Nephron progenitor cell (in vitro differentiated cells): ENCODE results near the gene PRKG1.

ENCODE experiments used
- DNase-seq: peaks from one replicate; pipeline ENCODE4 v3.0.0; 2021
- H3K27ac Mint-ChIP-seq: 2 replicates; pipeline ENCODE4 v1.8.0; 2021; ENCODE audit warnings: mild to moderate bottlenecking, moderate library complexity, mixed read lengths
- H3K27me3 Mint-ChIP-seq: 2 replicates; pipeline ENCODE4 v1.8.0; 2021; ENCODE audit warnings: mild to moderate bottlenecking, low read depth, mixed read lengths; ENCODE audit not compliant: poor library complexity
- H3K36me3 Mint-ChIP-seq: 2 replicates; pipeline ENCODE4 v1.8.0; 2021; ENCODE audit warnings: low read depth, mixed read lengths
- H3K4me1 Mint-ChIP-seq: 2 replicates; pipeline ENCODE4 v1.8.0; 2021; ENCODE audit warnings: mixed read lengths
- H3K4me3 Mint-ChIP-seq: 2 replicates; pipeline ENCODE4 v1.8.0; 2021; ENCODE audit warnings: mild to moderate bottlenecking, moderate library complexity, mixed read lengths
- H3K9me3 Mint-ChIP-seq: 2 replicates; pipeline ENCODE4 v1.8.0; 2021; ENCODE audit warnings: mild to moderate bottlenecking, moderate library complexity, mixed read lengths
- TF ChIP-seq, protein P1 (sequence below): fragments of 200-600 bp; sonication (generic); IDR thresholded peaks from 2 replicates; pipeline ENCODE4 v1.5.0; 2021; ENCODE audit warnings: antibody characterized with exemption

Gene PRKG1

DNA sequence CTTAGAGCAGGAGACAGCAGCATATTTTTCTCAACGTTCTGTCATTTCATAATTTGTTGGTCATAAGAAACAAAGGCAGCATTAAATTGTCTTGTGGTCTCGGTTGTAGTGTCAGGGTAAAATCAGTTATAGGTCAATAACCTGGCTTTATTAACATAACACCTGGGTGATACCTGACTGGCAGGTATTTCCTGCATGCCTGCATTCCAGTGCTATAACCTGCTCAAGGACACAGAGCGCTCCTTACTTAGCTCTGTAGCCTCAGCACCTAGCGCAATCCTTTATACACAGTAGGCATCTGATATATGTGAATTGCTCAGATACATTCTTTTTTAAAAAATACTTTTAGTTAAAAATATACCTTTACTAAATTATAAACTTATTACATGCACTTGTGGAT, 38.9 kb upstream of the PRKG1 start:
- no peak overlapping the region for H3K27ac Mint-ChIP-seq
- DNase-seq: no peak
- TF ChIP-seq, protein P1, sequence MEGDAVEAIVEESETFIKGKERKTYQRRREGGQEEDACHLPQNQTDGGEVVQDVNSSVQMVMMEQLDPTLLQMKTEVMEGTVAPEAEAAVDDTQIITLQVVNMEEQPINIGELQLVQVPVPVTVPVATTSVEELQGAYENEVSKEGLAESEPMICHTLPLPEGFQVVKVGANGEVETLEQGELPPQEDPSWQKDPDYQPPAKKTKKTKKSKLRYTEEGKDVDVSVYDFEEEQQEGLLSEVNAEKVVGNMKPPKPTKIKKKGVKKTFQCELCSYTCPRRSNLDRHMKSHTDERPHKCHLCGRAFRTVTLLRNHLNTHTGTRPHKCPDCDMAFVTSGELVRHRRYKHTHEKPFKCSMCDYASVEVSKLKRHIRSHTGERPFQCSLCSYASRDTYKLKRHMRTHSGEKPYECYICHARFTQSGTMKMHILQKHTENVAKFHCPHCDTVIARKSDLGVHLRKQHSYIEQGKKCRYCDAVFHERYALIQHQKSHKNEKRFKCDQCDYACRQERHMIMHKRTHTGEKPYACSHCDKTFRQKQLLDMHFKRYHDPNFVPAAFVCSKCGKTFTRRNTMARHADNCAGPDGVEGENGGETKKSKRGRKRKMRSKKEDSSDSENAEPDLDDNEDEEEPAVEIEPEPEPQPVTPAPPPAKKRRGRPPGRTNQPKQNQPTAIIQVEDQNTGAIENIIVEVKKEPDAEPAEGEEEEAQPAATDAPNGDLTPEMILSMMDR: no peak
- H3K27me3 Mint-ChIP-seq: no peaks in the 10 kb centered on the region
- H3K36me3 Mint-ChIP-seq: no peaks in the 10 kb centered on the region
- no peaks in the 10 kb centered on the region for H3K9me3 Mint-ChIP-seq
- peaks cover 7% of the 10 kb centered on the region for H3K4me1 Mint-ChIP-seq
- H3K4me3 Mint-ChIP-seq: no peak overlapping the region

DNA sequence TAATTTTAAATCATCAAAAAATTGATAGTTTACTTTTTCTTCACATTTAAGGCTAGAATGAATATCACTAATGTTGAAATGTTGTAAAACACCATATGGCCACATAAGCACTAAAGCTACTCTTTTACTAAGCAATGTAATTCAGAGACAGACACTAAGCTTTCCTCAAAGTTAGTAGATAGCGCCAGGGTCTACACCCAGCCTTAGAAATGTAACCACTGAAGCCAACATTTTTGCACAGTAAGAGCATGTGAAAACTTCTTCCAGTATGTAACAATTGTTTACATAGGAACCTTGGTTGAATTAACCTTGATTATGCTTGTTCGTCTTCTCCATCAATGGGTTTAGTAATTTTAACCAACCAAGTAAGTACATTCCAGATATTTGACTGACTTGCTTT, 28.4 kb upstream of the PRKG1 start:
- DNase-seq: no peak
- H3K27ac Mint-ChIP-seq: no peak overlapping the region

DNA sequence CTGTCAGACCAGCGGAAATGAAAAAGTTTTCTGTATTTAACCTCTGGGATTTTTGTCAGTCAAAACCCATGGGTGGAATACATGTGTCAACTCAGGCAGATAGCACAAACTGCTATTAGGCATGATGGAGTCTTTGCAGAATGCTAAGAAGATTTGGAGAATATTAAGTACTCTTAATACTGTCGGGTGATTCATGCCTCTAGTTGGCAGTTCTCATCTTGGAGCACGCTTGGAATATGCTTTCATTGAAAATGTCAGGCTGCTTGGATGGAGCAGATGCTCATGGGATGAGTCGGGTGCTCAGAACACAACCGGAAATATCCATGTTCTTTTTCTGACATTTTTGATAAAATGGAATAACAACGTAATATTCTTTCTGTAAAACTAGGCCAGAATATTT, 27.6 kb upstream of the PRKG1 start:
- Mint-ChIP-seq H3K27me3 (no peaks in the 10 kb centered on the region), H3K27ac (no peak overlapping the region), H3K36me3 (no peaks in the 10 kb centered on the region), H3K4me1 (no peaks in the 10 kb centered on the region), H3K9me3 (no peaks in the 10 kb centered on the region), H3K4me3 (no peak overlapping the region)
- DNase-seq: no peak
- TF ChIP-seq, protein P1: no peak

More for the DNA sequence above, 28.4 kb upstream of the PRKG1 start:
- Mint-ChIP-seq H3K4me3 (no peak overlapping the region), H3K27me3 (no peaks in the 10 kb centered on the region), H3K36me3 (no peaks in the 10 kb centered on the region), H3K4me1 (no peaks in the 10 kb centered on the region), H3K9me3 (no peaks in the 10 kb centered on the region)
- TF ChIP-seq, protein P1: no peak

DNA sequence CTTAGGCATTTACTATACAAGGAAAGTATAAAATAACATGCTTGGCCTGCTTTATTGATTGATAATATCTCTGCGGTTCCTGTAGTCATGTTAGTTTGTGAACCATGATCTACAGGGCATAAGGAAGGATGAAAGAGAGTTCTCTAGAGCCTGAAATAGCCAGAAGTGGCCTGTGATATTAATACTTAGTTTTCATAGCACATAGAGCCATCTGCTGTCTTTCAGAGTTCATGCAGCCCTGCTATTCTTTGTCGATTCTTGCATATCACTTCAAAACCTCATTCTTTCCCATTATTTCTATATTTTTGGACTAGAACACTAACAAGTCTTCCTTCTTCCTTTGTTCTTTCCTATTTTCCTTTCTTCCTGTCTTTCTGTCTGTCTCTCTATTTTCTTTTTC, 26.4 kb upstream of the PRKG1 start:
- H3K9me3 Mint-ChIP-seq: no peaks in the 10 kb centered on the region
- H3K4me3 Mint-ChIP-seq: no peak overlapping the region
- H3K27me3 Mint-ChIP-seq: no peaks in the 10 kb centered on the region
- TF ChIP-seq, protein P1: no peak
- no peaks in the 10 kb centered on the region for H3K4me1 Mint-ChIP-seq
- no peak for DNase-seq
- no peaks in the 10 kb centered on the region for H3K36me3 Mint-ChIP-seq
- H3K27ac Mint-ChIP-seq: no peak overlapping the region

DNA sequence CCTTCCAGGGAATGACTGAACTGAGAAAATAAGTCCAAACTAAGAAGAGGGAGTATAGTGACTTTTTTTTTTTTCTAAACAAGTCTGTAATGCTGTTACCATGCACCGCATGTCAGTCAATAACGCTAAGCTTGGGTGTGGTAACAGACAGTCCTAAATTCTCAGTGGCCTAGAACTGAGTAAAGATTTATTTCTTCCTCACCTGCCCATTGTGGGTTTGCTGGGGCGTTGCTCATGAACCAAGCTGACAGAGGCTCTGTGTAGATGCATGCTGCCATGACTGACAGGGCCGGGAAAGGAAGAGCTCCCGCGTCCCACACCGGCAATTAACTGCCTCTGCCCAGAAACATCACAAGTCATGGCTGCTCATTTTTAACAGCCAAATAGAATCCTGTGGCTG, 25.5 kb upstream of the PRKG1 start:
- Mint-ChIP-seq H3K36me3 (no peaks in the 10 kb centered on the region), H3K9me3 (no peaks in the 10 kb centered on the region), H3K27ac (no peak overlapping the region), H3K4me3 (no peak overlapping the region), H3K4me1 (no peaks in the 10 kb centered on the region), H3K27me3 (no peaks in the 10 kb centered on the region)
- no peak for DNase-seq
- TF ChIP-seq, protein P1: no peak

DNA sequence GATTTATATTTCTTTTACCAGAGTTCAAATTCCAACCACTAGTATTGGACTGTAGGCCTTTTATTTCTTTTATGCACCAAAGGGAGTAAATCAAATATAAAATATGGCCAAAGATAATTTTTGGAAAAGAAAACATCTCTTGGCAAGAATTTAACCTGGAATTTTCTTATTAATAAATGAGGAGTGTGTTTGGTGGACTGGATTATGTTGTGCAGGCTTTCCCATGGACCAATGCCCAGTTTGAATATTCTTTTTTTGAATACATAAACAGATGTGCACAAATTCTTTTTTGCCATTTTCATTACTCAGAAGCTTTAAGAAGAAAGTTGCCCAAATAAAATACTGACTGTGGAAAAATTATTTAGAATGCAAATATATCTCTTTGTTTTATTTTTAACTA, 22.1 kb upstream of the PRKG1 start:
- DNase-seq: no peak
- H3K36me3 Mint-ChIP-seq: no peaks in the 10 kb centered on the region
- H3K9me3 Mint-ChIP-seq: no peaks in the 10 kb centered on the region
- no peaks in the 10 kb centered on the region for H3K27me3 Mint-ChIP-seq
- TF ChIP-seq, protein P1: no peak
- H3K4me1 Mint-ChIP-seq: no peaks in the 10 kb centered on the region
- H3K27ac Mint-ChIP-seq: no peak overlapping the region
- no peak overlapping the region for H3K4me3 Mint-ChIP-seq
